ENCODE results near the gene HK2.

GRCh38 chr2:74877376-74877775, 43.4 kb downstream of the HK2 start:
- TF ChIP-seq CTCF (IDR thresholded peaks at IDR 0.05; ENCODE audit: borderline replicate concordance, extremely low read depth, low read length, poor library complexity, severe bottlenecking) (no peak), EZH2 (IDR thresholded peaks at IDR 0.05; ENCODE audit: borderline replicate concordance, low read depth, low read length, severe bottlenecking) (no peak)

Data from DND-41 (cell line).